HUES48 (cell line): ENCODE data around the gene CST6.
"Not testable (repeated sequence)": the region's sequence is repeated elsewhere in the genome, so short reads cannot be mapped to it uniquely, and the experiment has no call there.

Experiments
- H3K27ac ChIP-seq: one replicate; pipeline ENCODE4 v1.7.0; 2013; ENCODE audit warnings: low read depth, low read length, inconsistent platforms
- H3K27me3 ChIP-seq: 2 replicates; pipeline ENCODE4 v1.6.1; 2013; ENCODE audit warnings: mild to moderate bottlenecking, low read length; ENCODE audit not compliant: control insufficient read depth, insufficient read depth
- H3K36me3 ChIP-seq: 2 replicates; pipeline ENCODE4 v1.6.1; 2013; ENCODE audit warnings: low read length; ENCODE audit not compliant: control insufficient read depth, insufficient read depth
- H3K4me1 ChIP-seq: 2 replicates; pipeline ENCODE4 v1.6.1; 2013; ENCODE audit warnings: mild to moderate bottlenecking, low read length; ENCODE audit not compliant: control insufficient read depth, insufficient read depth
- H3K4me3 ChIP-seq: 2 replicates; pipeline ENCODE4 v1.5.1; 2013; ENCODE audit warnings: mild to moderate bottlenecking, low read depth, low read length
- H3K9ac ChIP-seq: 2 replicates; pipeline ENCODE4 v1.6.1; 2013; ENCODE audit warnings: mild to moderate bottlenecking, low read depth, low read length, moderate library complexity
- H3K9me3 ChIP-seq: 2 replicates; pipeline ENCODE4 v1.6.1; 2013; ENCODE audit warnings: low read length; ENCODE audit not compliant: control insufficient read depth, insufficient read depth

Gene CST6

DNA sequence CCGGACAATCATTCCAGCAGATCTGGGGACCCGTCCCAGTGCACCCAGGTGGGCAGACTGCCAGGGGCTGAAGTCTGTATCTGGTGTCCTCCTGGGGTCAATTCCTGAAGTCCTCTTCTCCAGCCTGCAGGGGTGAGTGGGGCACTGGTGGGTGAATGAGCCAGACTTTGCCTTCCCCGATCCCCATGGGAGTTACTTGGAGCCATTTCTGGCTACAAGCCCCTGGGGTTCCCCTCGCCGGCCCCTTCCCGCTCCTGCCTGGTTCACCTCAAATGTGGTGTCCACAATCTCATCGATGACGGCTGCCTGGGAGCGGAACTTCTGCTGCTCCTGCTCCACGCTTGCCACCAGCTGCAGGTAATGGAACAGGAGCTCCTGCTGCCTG, 5.0 kb downstream of the CST6 start:
- peaks cover 16% of the 10 kb centered on the region for H3K27me3 ChIP-seq
- no peak overlapping the region for H3K9ac ChIP-seq
- H3K4me1 ChIP-seq: no peaks in the 10 kb centered on the region
- H3K27ac ChIP-seq: no peak overlapping the region
- H3K9me3 ChIP-seq: no peaks in the 10 kb centered on the region
- no peak overlapping the region for H3K4me3 ChIP-seq
- no peaks in the 10 kb centered on the region for H3K36me3 ChIP-seq

DNA sequence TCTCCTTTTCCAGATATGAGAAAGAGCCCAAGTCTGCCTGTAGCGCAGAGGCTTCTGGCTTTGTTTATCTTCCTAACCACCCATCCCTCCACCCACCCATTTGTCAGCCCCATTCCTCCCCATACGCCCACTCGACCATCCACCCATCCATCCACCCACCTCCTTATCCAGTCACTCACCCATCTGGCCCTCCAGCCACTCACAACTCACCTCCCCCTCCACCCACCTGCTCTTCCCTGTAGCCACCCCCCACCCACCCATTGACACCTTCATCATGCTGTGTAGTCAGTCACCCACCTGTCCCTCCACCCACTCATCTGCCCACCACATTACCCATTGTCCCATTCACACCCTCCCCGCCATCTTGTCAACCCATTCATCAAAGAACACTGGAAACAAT, 5.5 kb downstream of the CST6 start:
- peaks cover 12% of the 10 kb centered on the region for H3K27me3 ChIP-seq
- H3K4me1 ChIP-seq: no peaks in the 10 kb centered on the region

DNA sequence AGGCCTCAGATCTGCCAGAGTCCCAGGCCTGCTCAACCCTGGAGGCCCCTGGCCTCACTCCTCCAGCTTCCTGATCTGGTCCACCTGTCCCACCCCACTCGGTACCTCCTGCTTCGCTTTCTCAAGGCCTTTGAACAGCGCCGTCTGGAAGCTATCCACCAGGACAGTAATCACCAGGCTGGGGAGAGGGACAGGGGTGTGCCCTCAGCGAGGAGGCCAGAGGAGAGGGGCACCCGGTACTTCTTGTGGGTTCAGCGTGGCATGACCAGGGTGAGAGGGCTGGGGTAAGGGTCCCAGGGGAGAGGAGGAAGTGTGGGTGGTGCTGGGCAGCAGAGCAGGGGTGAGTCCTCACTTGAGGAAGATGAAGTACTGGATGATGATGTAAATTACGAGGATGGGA, 8.4 kb downstream of the CST6 start:
- H3K4me1 ChIP-seq: no peaks in the 10 kb centered on the region
- H3K9ac ChIP-seq: no peak overlapping the region

More for the DNA sequence above, 5.5 kb downstream of the CST6 start:
- no peaks in the 10 kb centered on the region for H3K36me3 ChIP-seq
- H3K4me3 ChIP-seq: no peak overlapping the region
- H3K27ac ChIP-seq: no peak overlapping the region
- no peaks in the 10 kb centered on the region for H3K9me3 ChIP-seq
- no peak overlapping the region for H3K9ac ChIP-seq

DNA sequence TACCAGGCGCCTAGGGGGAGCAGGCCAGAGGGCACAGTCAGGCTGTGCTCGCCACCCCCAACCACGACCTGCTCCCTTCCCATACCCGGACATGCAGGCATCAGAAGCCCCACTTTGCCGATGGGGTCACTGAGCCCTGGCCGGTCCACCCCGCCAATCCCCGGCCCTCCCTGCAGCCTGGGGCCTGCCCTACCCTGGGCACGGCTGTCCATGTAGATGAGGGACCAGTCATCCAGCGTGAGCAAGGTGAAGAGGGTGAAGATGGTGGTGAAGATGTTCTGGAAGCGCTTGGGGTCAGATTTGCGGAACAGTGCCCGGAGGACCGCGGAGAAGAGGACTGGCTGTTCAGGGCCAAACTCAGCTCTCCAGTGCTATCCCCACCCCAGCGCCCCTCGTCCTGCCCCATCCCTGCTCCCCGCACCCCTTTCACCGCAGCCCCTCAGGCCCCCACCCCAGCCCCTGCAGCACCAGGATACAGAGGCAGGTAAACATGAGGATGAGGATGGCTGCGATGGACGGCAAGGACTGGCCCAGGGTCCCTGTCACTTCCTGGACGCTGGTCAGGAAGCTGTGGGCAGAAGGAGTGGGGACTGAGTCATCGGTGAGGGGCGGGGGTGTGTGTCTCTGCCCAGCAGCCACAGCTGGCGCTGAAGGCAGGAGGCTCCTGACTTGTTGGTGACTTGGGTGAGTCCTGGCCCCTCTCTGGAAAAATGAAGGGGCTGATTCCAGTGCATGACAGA, 9.0 kb downstream of the CST6 start:
- Histone ChIP-seq H3K4me1 (no peaks in the 10 kb centered on the region), H3K36me3 (no peaks in the 10 kb centered on the region), H3K27me3 (peaks cover 17% of the 10 kb centered on the region; the same call in 1 of the 2 replicates), H3K4me3 (no peak overlapping the region), H3K9ac (no peak overlapping the region), H3K9me3 (no peaks in the 10 kb centered on the region), H3K27ac (no peak overlapping the region)

More for the DNA sequence above, 8.4 kb downstream of the CST6 start:
- Histone ChIP-seq H3K27ac (no peak overlapping the region), H3K4me3 (no peak overlapping the region), H3K27me3 (peaks cover 17% of the 10 kb centered on the region; the same call in 1 of the 2 replicates), H3K9me3 (no peaks in the 10 kb centered on the region), H3K36me3 (no peaks in the 10 kb centered on the region)

GRCh38 chr11:66022401-66023185, 10.8 kb downstream of the CST6 start:
- Histone ChIP-seq H3K9ac (no peak overlapping the region), H3K4me3 (no peak overlapping the region), H3K36me3 (no peaks in the 10 kb centered on the region)

DNA sequence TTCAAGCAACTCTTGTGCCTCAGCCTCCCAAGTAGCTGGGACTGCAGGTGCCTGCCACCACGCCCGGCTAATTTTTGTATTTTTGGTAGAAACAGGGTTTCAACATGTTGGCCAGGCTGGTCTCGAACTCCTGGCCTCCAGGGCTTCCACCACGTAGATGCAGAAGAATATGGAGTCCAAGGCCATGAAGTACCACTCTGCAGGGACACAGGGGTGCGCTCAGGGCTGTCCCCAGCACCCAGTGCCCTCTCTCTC, 11.3 kb downstream of the CST6 start:
- H3K36me3 ChIP-seq, H3K4me3 ChIP-seq, H3K9ac ChIP-seq, H3K27ac ChIP-seq, H3K9me3 ChIP-seq, H3K4me1 ChIP-seq: not testable (repeated sequence)
- H3K27me3 ChIP-seq: peaks cover 17% of the 10 kb centered on the region; the same call in 1 of the 2 replicates

More at GRCh38 chr11:66022401-66023185, 10.8 kb downstream of the CST6 start:
- no peaks in the 10 kb centered on the region for H3K9me3 ChIP-seq
- no peaks in the 10 kb centered on the region for H3K4me1 ChIP-seq
- peaks cover 17% of the 10 kb centered on the region; the same call in 1 of the 2 replicates for H3K27me3 ChIP-seq
- H3K27ac ChIP-seq: no peak overlapping the region

DNA sequence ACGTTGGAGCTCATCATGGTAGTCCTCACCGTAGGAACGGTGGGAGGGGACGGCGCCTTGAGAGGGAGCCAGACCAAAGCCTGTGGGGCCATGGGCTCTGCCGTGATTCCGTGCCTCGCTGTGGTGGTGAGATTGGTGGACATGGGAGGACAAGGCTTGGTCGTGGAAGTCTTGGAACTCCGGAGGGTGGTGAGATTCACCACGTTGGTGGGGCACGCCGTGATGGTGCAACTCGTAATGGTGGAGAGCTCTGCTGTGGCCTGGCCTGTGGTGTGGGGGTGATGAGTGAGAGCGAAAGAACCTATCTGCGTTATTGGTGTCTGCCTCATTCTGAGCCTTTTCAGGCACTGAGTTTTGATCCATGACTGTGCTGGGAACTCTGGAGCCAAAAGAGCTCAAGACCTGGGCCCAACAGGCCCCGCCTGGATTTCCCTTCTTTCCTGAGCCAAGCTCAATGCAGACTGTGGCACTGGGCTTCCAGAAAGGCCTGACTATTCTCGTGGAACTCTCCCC, 14.3 kb downstream of the CST6 start, which contains the start of gene CATSPER1:
TSS of gene CATSPER1 (minus strand) at position 463 of the 513 bp plus-strand sequence. CDS start at position 363, 100 bp downstream.
- Histone ChIP-seq H3K27me3 (peaks cover 17% of the 10 kb centered on the region; the same call in 1 of the 2 replicates), H3K4me3 (no peak within 1 kb of the TSS), H3K27ac (no peak within 1 kb of the TSS), H3K36me3 (no peaks in the 10 kb centered on the region), H3K9ac (no peak within 1 kb of the TSS), H3K4me1 (no peaks in the 10 kb centered on the region), H3K9me3 (no peaks in the 10 kb centered on the region)

DNA sequence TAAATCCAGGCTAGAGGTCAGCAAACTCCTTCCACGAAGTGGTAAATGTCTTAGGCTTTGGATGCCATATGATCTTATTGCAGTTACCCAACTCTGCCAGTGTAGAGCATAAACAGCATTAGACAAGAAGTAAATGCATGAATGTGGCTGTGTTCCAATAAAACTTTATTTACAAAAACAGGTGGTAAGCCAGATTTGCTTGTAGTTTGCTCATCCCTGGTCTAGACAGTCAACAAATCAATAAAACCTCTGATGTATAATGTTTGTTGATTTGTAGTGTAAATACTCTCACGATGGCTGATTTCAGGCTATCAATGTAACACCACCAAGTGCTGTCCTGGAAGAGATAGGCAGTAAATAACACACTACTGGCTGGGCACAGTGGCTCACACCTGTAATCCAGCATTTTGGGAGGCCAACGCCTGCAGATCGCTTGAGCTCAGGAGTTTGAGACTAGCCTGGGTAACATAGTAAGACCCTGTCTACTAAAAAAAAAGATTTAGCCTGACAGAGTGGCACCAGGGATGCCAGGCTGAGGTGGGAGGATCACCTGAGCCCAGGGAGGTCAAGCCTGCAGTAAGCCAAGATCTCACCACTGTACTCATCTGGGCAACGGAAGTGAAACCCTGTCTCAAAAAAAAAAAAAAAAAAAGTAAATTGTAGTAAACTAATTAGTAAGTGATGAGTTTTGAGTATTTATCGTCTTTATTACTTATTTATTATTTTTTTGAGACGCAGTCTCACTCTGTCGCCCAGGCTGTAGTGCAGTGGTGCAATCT, 21.3 kb downstream of the CST6 start:
- H3K4me1 ChIP-seq: no peaks in the 10 kb centered on the region
- H3K9me3 ChIP-seq: peaks cover 5% of the 10 kb centered on the region; the same call in 1 of the 2 replicates
- no peaks in the 10 kb centered on the region for H3K36me3 ChIP-seq
- H3K4me3 ChIP-seq: no peak overlapping the region
- no peaks in the 10 kb centered on the region for H3K27me3 ChIP-seq
- no peak overlapping the region for H3K27ac ChIP-seq
- H3K9ac ChIP-seq: no peak overlapping the region

- H3K9me3 ChIP-seq: peaks cover 5% of the 10 kb centered on the region; the same call in 1 of the 2 replicates
- H3K4me3 ChIP-seq: no peak overlapping the region
- no peaks in the 10 kb centered on the region for H3K36me3 ChIP-seq
- no peaks in the 10 kb centered on the region for H3K4me1 ChIP-seq
- no peaks in the 10 kb centered on the region for H3K27me3 ChIP-seq
- H3K27ac ChIP-seq: no peak overlapping the region
- H3K9ac ChIP-seq: no peak overlapping the region
Measured at GRCh38 chr11:66035653-66036333, 24.0 kb downstream of the CST6 start.

GRCh38 chr11:66036334-66036710, 24.5 kb downstream of the CST6 start:
- no peaks in the 10 kb centered on the region for H3K4me1 ChIP-seq
- peaks cover 2% of the 10 kb centered on the region; the same call in 1 of the 2 replicates for H3K36me3 ChIP-seq
- no peak overlapping the region for H3K9ac ChIP-seq
- no peak overlapping the region for H3K4me3 ChIP-seq
- peaks cover 5% of the 10 kb centered on the region; the same call in 1 of the 2 replicates for H3K9me3 ChIP-seq
- no peaks in the 10 kb centered on the region for H3K27me3 ChIP-seq
- no peak overlapping the region for H3K27ac ChIP-seq
